SK-N-SH treated with all-trans-retinoic acid at 6 μM for 48 hours (cell line): ENCODE data around the gene TUBB1.

Source experiments
- ATAC-seq: fragments of 200-7000 bp; cut with Tn5 transposase; 3 replicates; pipeline ENCODE4 v1.9.1; 2020; ENCODE audit warnings: mild to moderate bottlenecking, moderate library complexity
- ARNTL ChIP-seq: fragments of 450-650 bp; formaldehyde crosslinking; IDR thresholded peaks from 2 replicates; pipeline ENCODE4 v1.5.0; 2020; ENCODE audit warnings: low read depth, mild to moderate bottlenecking, moderate library complexity, borderline replicate concordance
- BACH2 ChIP-seq: fragments of 250-450 bp; sonication (Bioruptor Pico); IDR thresholded peaks from 2 replicates; pipeline ENCODE4 v1.9.0; 2021; ENCODE audit warnings: mild to moderate bottlenecking, borderline replicate concordance
- CREB5 ChIP-seq: fragments of 250-450 bp; sonication (Bioruptor Pico); IDR thresholded peaks from 2 replicates; pipeline ENCODE4 v1.5.1; 2020; ENCODE audit warnings: low read depth, mild to moderate bottlenecking, moderate library complexity
- CSDC2 ChIP-seq: fragments of 250-450 bp; sonication (Bioruptor Pico); IDR thresholded peaks from 2 replicates; pipeline ENCODE4 v1.5.0; 2020; ENCODE audit warnings: mild to moderate bottlenecking, moderate library complexity
- CSRNP3 ChIP-seq: fragments of 250-450 bp; sonication (Bioruptor Pico); IDR thresholded peaks from 2 replicates; pipeline ENCODE4 v1.5.1; 2021; ENCODE audit warnings: mild to moderate bottlenecking, moderate library complexity
- ESRRG ChIP-seq: fragments of 250-450 bp; sonication (Bioruptor Pico); IDR thresholded peaks from 2 replicates; pipeline ENCODE4 v1.6.1; 2021; ENCODE audit warnings: mild to moderate bottlenecking
- GLIS3 ChIP-seq: fragments of 250-450 bp; sonication (Bioruptor Pico); IDR thresholded peaks from 2 replicates; pipeline ENCODE4 v1.5.0; 2020; ENCODE audit warnings: mild to moderate bottlenecking, moderate library complexity
- ISL1 ChIP-seq: fragments of 250-450 bp; sonication (Bioruptor Pico); IDR thresholded peaks from 2 replicates; pipeline ENCODE4 v2.1.2; 2022; ENCODE audit warnings: mild to moderate bottlenecking, moderate library complexity
- OSR1 ChIP-seq: fragments of 250-450 bp; sonication (Bioruptor Pico); IDR thresholded peaks from 2 replicates; pipeline ENCODE4 v1.8.0; 2022; ENCODE audit warnings: moderate library complexity, mild to moderate bottlenecking, inconsistent platforms
- PATZ1 ChIP-seq: fragments of 250-450 bp; sonication (Bioruptor Pico); IDR thresholded peaks from 2 replicates; pipeline ENCODE4 v1.8.0; 2020; ENCODE audit warnings: mild to moderate bottlenecking, moderate library complexity, borderline replicate concordance
- POU6F1 ChIP-seq: fragments of 250-450 bp; sonication (Bioruptor Pico); IDR thresholded peaks from 2 replicates; pipeline ENCODE4 v1.8.0; 2021; ENCODE audit warnings: low read depth, mild to moderate bottlenecking, moderate library complexity, borderline replicate concordance
- PPARA ChIP-seq: fragments of 250-450 bp; sonication (Bioruptor Pico); IDR thresholded peaks from 2 replicates; pipeline ENCODE4 v1.5.0; 2020; ENCODE audit warnings: mild to moderate bottlenecking, borderline replicate concordance
- RARB ChIP-seq: fragments of 250-450 bp; sonication (Bioruptor Pico); IDR thresholded peaks from 2 replicates; pipeline ENCODE4 v1.8.0; 2021; ENCODE audit warnings: mild to moderate bottlenecking, moderate library complexity
- SNAI2 ChIP-seq: fragments of 250-450 bp; sonication (Bioruptor Pico); IDR thresholded peaks from 2 replicates; pipeline ENCODE4 v1.5.0; 2020; ENCODE audit warnings: mild to moderate bottlenecking, moderate library complexity
- TCF4 ChIP-seq: fragments of 250-450 bp; sonication (Bioruptor Pico); IDR thresholded peaks from 2 replicates; pipeline ENCODE4 v1.8.0; 2021; ENCODE audit warnings: mild to moderate bottlenecking, moderate library complexity, borderline replicate concordance
- TOX ChIP-seq: fragments of 250-450 bp; sonication (Bioruptor Pico); IDR thresholded peaks from 2 replicates; pipeline ENCODE4 v1.8.0; 2021; ENCODE audit warnings: mild to moderate bottlenecking, moderate library complexity, borderline replicate concordance
- TSHZ2 ChIP-seq: fragments of 250-450 bp; sonication (Bioruptor Pico); IDR thresholded peaks from 2 replicates; pipeline ENCODE4 v1.5.0; 2020; ENCODE audit warnings: mild to moderate bottlenecking, moderate library complexity
- ZC3H10 ChIP-seq: fragments of 250-450 bp; sonication (Bioruptor Pico); IDR thresholded peaks from 2 replicates; pipeline ENCODE4 v1.5.1; 2021; ENCODE audit warnings: mild to moderate bottlenecking, moderate library complexity
- ZFP3 ChIP-seq: fragments of 250-450 bp; sonication (Bioruptor Pico); IDR thresholded peaks from 2 replicates; pipeline ENCODE4 v1.5.0; 2020; ENCODE audit warnings: mild to moderate bottlenecking, moderate library complexity
- ZFP30 ChIP-seq: fragments of 450-650 bp; formaldehyde crosslinking; IDR thresholded peaks from 2 replicates; pipeline ENCODE4 v1.5.0; 2022; ENCODE audit warnings: mild to moderate bottlenecking, moderate library complexity
- ZNF565 ChIP-seq: fragments of 450-650 bp; formaldehyde crosslinking; conservative IDR thresholded peaks from 2 replicates; pipeline ENCODE4 v1.5.0; 2020; ENCODE audit warnings: low read depth, mild to moderate bottlenecking, moderate library complexity
- ZNF70 ChIP-seq: fragments of 450-650 bp; formaldehyde crosslinking; IDR thresholded peaks from 2 replicates; pipeline ENCODE4 v1.5.0; 2020; ENCODE audit warnings: mild to moderate bottlenecking, moderate library complexity
- ZNF8 ChIP-seq: fragments of 450-650 bp; formaldehyde crosslinking; IDR thresholded peaks from 2 replicates; pipeline ENCODE4 v1.5.0; 2020; ENCODE audit warnings: mild to moderate bottlenecking, moderate library complexity

The TUBB1 gene

GRCh38 chr20:59019217-59019616, at the start of gene TUBB1:
TSS of gene TUBB1 (plus strand) at chr20:59019429. CDS start at chr20:59019523, 94 bp downstream.
- no peak for TF ChIP-seq ISL1 (CRISPR knock-in tag)
- no peak for TF ChIP-seq TCF4 (CRISPR knock-in tag)
- TF ChIP-seq ZFP30 (CRISPR knock-in tag): no peak
- TF ChIP-seq ARNTL (CRISPR knock-in tag): no peak
- no peak for TF ChIP-seq GLIS3 (CRISPR knock-in tag)
- TF ChIP-seq PPARA (CRISPR knock-in tag): no peak
- TF ChIP-seq POU6F1: no peak
- no peak for TF ChIP-seq CSRNP3 (CRISPR knock-in tag)
- no peak for TF ChIP-seq PATZ1 (CRISPR knock-in tag)
- TF ChIP-seq ZNF70 (CRISPR knock-in tag): no peak
- TF ChIP-seq TSHZ2 (CRISPR knock-in tag): no peak
- TF ChIP-seq ZC3H10 (CRISPR knock-in tag): no peak
- TF ChIP-seq RARB: no peak
- no peak for TF ChIP-seq BACH2
- no peak for TF ChIP-seq OSR1 (CRISPR knock-in tag)
- TF ChIP-seq ZNF8 (CRISPR knock-in tag): no peak
- no peak for TF ChIP-seq SNAI2
- TF ChIP-seq ZFP3: no peak
- TF ChIP-seq TOX (CRISPR knock-in tag): no peak
- no peak for TF ChIP-seq ZNF565 (CRISPR knock-in tag)
- ATAC-seq: no peak

- no peak for TF ChIP-seq CREB5 (CRISPR knock-in tag)
- no peak for TF ChIP-seq TCF4 (CRISPR knock-in tag)
- no peak for TF ChIP-seq RARB
- no peak for TF ChIP-seq ZFP3
- no peak for TF ChIP-seq SNAI2
- no peak for TF ChIP-seq ZNF565 (CRISPR knock-in tag)
- TF ChIP-seq POU6F1: no peak
- no peak for TF ChIP-seq CSDC2 (CRISPR knock-in tag)
- TF ChIP-seq GLIS3 (CRISPR knock-in tag): no peak
- no peak for TF ChIP-seq ISL1 (CRISPR knock-in tag)
- no peak for TF ChIP-seq CSRNP3 (CRISPR knock-in tag)
- no peak for TF ChIP-seq ZNF70 (CRISPR knock-in tag)
- TF ChIP-seq BACH2: no peak
- no peak for TF ChIP-seq ESRRG (CRISPR knock-in tag)
- no peak for ATAC-seq
These were observed 49.8 kb upstream of the TUBB1 start for GRCh38 chr20:58969439-58969838.
